ENCODE measurements around the gene ZC2HC1C. TPM values are rescaled to one million over a fixed set of nuclear protein-coding genes. Genes with fewer than 3 reads are reported as not detected.

ZC2HC1C gene
- total and polyA plus RNA-seq, 2 donors from 2014 or later: 6.7 to 11.9 TPM

GRCh38 chr14:75083271-75083670 is 13.8 kb downstream of the ZC2HC1C start:
- Histone ChIP-seq H3K9ac (ENCODE audit: low read length in 3 of 3) (no peak overlapping the region), H3K27ac (ENCODE audit: low read depth in 2 of 2, low read length in 2 of 2) (no peak overlapping the region), H3K4me3 (ENCODE audit: low read length in 3 of 3) (no peak overlapping the region), H3K9me3 (ENCODE audit: control insufficient read depth in 2 of 3, insufficient read depth in 1 of 3, low read length in 3 of 3) (no peaks in the 10 kb centered on the region), H3K36me3 (ENCODE audit: control insufficient read depth in 2 of 3, insufficient read depth in 3 of 3, low read length in 3 of 3) (peaks cover 22 to 28% (median 25%) of the 10 kb centered on the region in 3 donors), H3K27me3 (ENCODE audit: control insufficient read depth, insufficient read depth, low read length) (no peaks in the 10 kb centered on the region), H3K4me1 (ENCODE audit: control insufficient read depth in 2 of 3, insufficient read depth in 2 of 3, low read depth in 1 of 3, low read length in 3 of 3) (peaks cover 6 to 10% (median 8%) of the 10 kb centered on the region in 3 donors)
- FAIRE-seq: no peak
- DNase-seq: no peak
- TF ChIP-seq, protein P1, sequence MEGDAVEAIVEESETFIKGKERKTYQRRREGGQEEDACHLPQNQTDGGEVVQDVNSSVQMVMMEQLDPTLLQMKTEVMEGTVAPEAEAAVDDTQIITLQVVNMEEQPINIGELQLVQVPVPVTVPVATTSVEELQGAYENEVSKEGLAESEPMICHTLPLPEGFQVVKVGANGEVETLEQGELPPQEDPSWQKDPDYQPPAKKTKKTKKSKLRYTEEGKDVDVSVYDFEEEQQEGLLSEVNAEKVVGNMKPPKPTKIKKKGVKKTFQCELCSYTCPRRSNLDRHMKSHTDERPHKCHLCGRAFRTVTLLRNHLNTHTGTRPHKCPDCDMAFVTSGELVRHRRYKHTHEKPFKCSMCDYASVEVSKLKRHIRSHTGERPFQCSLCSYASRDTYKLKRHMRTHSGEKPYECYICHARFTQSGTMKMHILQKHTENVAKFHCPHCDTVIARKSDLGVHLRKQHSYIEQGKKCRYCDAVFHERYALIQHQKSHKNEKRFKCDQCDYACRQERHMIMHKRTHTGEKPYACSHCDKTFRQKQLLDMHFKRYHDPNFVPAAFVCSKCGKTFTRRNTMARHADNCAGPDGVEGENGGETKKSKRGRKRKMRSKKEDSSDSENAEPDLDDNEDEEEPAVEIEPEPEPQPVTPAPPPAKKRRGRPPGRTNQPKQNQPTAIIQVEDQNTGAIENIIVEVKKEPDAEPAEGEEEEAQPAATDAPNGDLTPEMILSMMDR (IDR thresholded peaks at IDR 0.05; ENCODE audit: borderline replicate concordance, extremely low read depth, insufficient read depth): no peak
- intact Hi-C loops (cut with DNase I): loop anchor here (10.0 kb wide), 1 partner anchor 138 kb away; no protein-coding TSS in a partner anchor

GRCh38 chr14:75084513-75084912 is 15.1 kb downstream of the ZC2HC1C start:
- H3K27me3 ChIP-seq (ENCODE audit: control insufficient read depth, insufficient read depth, low read length): no peaks in the 10 kb centered on the region
- no peak overlapping the region for H3K9ac ChIP-seq (ENCODE audit: low read length in 3 of 3)
- H3K36me3 ChIP-seq (ENCODE audit: control insufficient read depth in 2 of 3, insufficient read depth in 3 of 3, low read length in 3 of 3): peaks cover 22 to 29% (median 29%) of the 10 kb centered on the region in 3 donors
- H3K4me1 ChIP-seq (ENCODE audit: control insufficient read depth in 2 of 3, insufficient read depth in 2 of 3, low read depth in 1 of 3, low read length in 3 of 3): peaks cover 6 to 10% (median 8%) of the 10 kb centered on the region in 3 donors
- peak in 2 of 5 donors; percentile 16 to 32 for DNase-seq
- TF ChIP-seq, protein P1 (IDR thresholded peaks at IDR 0.05; ENCODE audit: borderline replicate concordance, extremely low read depth, insufficient read depth): peak; percentile 33
- intact Hi-C loops (cut with DNase I): loop anchor here (10.0 kb wide), 1 partner anchor 140 kb away; no protein-coding TSS in a partner anchor
- no peak for FAIRE-seq
- no peak overlapping the region for H3K4me3 ChIP-seq (ENCODE audit: low read length in 3 of 3)
- no peaks in the 10 kb centered on the region for H3K9me3 ChIP-seq (ENCODE audit: control insufficient read depth in 2 of 3, insufficient read depth in 1 of 3, low read length in 3 of 3)
- no peak overlapping the region for H3K27ac ChIP-seq (ENCODE audit: low read depth in 2 of 2, low read length in 2 of 2)

GRCh38 chr14:75088153-75088552 is 18.7 kb downstream of the ZC2HC1C start:
- TF ChIP-seq, protein P1 (IDR thresholded peaks at IDR 0.05; ENCODE audit: borderline replicate concordance, extremely low read depth, insufficient read depth): no peak
- FAIRE-seq: no peak
- DNase-seq: no peak
- Histone ChIP-seq H3K9ac (ENCODE audit: low read length in 3 of 3) (no peak overlapping the region), H3K9me3 (ENCODE audit: control insufficient read depth in 2 of 3, insufficient read depth in 1 of 3, low read length in 3 of 3) (no peaks in the 10 kb centered on the region), H3K27me3 (ENCODE audit: control insufficient read depth, insufficient read depth, low read length) (no peaks in the 10 kb centered on the region), H3K27ac (ENCODE audit: low read depth in 2 of 2, low read length in 2 of 2) (no peak overlapping the region), H3K4me1 (ENCODE audit: control insufficient read depth in 2 of 3, insufficient read depth in 2 of 3, low read depth in 1 of 3, low read length in 3 of 3) (no peaks in the 10 kb centered on the region), H3K36me3 (ENCODE audit: control insufficient read depth in 2 of 3, insufficient read depth in 3 of 3, low read length in 3 of 3) (peaks cover 25 to 40% (median 32%) of the 10 kb centered on the region in 3 donors), H3K4me3 (ENCODE audit: low read length in 3 of 3) (no peak overlapping the region)
- intact Hi-C loops (cut with DNase I): loop anchor here (10.0 kb wide), 1 partner anchor 143 kb away; no protein-coding TSS in a partner anchor
